Activated B cell treated with CpG ODN at 0.5 μM for 24 hours (primary cell): ENCODE measurements around the gene FRMD3. TPM values are rescaled to one million over a fixed set of nuclear protein-coding genes. Genes with fewer than 3 reads are reported as not detected.

Source experiments
- ATAC-seq: fragments of 200-7000 bp; cut with Tn5 transposase; one replicate; pipeline ENCODE4 v1.10.0; 2021; ENCODE audit warnings: low read depth, mild to moderate bottlenecking, moderate library complexity
- CTCF ChIA-PET: fragments of 350-600 bp; sonication (Branson Sonifier 250); formaldehyde crosslinking; loops from one replicate; lab custom pipeline; 2021; ENCODE audit warnings: antibody characterized with exemption; lab: Charles Lee
- POLR2A ChIA-PET: fragments of 350-600 bp; sonication (Branson Sonifier 250); formaldehyde crosslinking; loops from one replicate; lab custom pipeline; 2021; ENCODE audit warnings: antibody characterized with exemption; lab: Charles Lee
- DNase-seq: peaks from one replicate; pipeline ENCODE4 v3.0.0; 2022
- H3K27ac Mint-ChIP-seq: one replicate; pipeline ENCODE4 v1.8.0; 2020; ENCODE audit warnings: mixed read lengths
- H3K27me3 Mint-ChIP-seq: one replicate; pipeline ENCODE4 v1.8.0; 2021; ENCODE audit warnings: mixed read lengths
- H3K36me3 Mint-ChIP-seq: one replicate; pipeline ENCODE4 v1.8.0; 2021; ENCODE audit warnings: low read depth, mixed read lengths
- H3K4me1 Mint-ChIP-seq: one replicate; pipeline ENCODE4 v1.8.0; 2021; ENCODE audit warnings: mixed read lengths
- H3K4me3 Mint-ChIP-seq: one replicate; pipeline ENCODE4 v1.8.0; 2020; ENCODE audit warnings: mild to moderate bottlenecking, mixed read lengths
- H3K9me3 Mint-ChIP-seq: one replicate; pipeline ENCODE4 v1.8.0; 2020; ENCODE audit warnings: mixed read lengths
- CTCF ChIP-seq: fragments of 200-600 bp; IDR thresholded peaks from one replicate; pipeline ENCODE4 v1.8.0; 2022; ENCODE audit warnings: antibody characterized with exemption, mild to moderate bottlenecking
- intact Hi-C: fragments of 100-400 bp; cut with micrococcal nuclease; formaldehyde crosslinking; loops from one replicate; pipeline ENCODE4 v1.15.1; 2024
- total RNA-seq: library from RNA; stranded (reverse); gene quantifications from 2 replicates; pipeline ENCODE4 v1.2.3, GENCODE V29; 2022

FRMD3 gene
- total RNA-seq, 1 donor from 2014 or later: 0.91 TPM

GRCh38 chr9:83290692-83291091 lies 247.5 kb downstream of the FRMD3 start:
- no peak for TF ChIP-seq CTCF
- no peak for DNase-seq
- Mint-ChIP-seq H3K9me3 (no peaks in the 10 kb centered on the region), H3K36me3 (no peaks in the 10 kb centered on the region), H3K27ac (no peak overlapping the region), H3K4me3 (no peak overlapping the region), H3K4me1 (no peaks in the 10 kb centered on the region), H3K27me3 (no peaks in the 10 kb centered on the region)
- intact Hi-C loops: no loop called here
- no peak for ATAC-seq
- ChIA-PET POLR2A (no interaction called here), CTCF (no interaction called here)

GRCh38 chr9:83287021-83287420 lies 251.2 kb downstream of the FRMD3 start:
- CTCF ChIA-PET: no interaction called here
- H3K27me3 Mint-ChIP-seq: no peaks in the 10 kb centered on the region
- intact Hi-C loops: no loop called here
- H3K27ac Mint-ChIP-seq: no peak overlapping the region
- H3K4me1 Mint-ChIP-seq: no peaks in the 10 kb centered on the region
- no peak overlapping the region for H3K4me3 Mint-ChIP-seq
- TF ChIP-seq CTCF: no peak
- H3K36me3 Mint-ChIP-seq: no peaks in the 10 kb centered on the region
- H3K9me3 Mint-ChIP-seq: no peaks in the 10 kb centered on the region
- no peak for ATAC-seq
- no peak for DNase-seq
- POLR2A ChIA-PET: no interaction called here

GRCh38 chr9:83285445-83286225 lies 252.6 kb downstream of the FRMD3 start:
- no peak overlapping the region for H3K4me3 Mint-ChIP-seq
- no peak for TF ChIP-seq CTCF
- POLR2A ChIA-PET: no interaction called here
- H3K27ac Mint-ChIP-seq: no peak overlapping the region
- intact Hi-C loops: no loop called here
- no peak for ATAC-seq
- CTCF ChIA-PET: no interaction called here
- no peaks in the 10 kb centered on the region for H3K36me3 Mint-ChIP-seq
- H3K27me3 Mint-ChIP-seq: no peaks in the 10 kb centered on the region
- no peaks in the 10 kb centered on the region for H3K9me3 Mint-ChIP-seq
- H3K4me1 Mint-ChIP-seq: no peaks in the 10 kb centered on the region
- no peak for DNase-seq

- Mint-ChIP-seq H3K4me1 (no peaks in the 10 kb centered on the region), H3K4me3 (no peak overlapping the region), H3K27ac (no peak overlapping the region), H3K36me3 (no peaks in the 10 kb centered on the region), H3K27me3 (no peaks in the 10 kb centered on the region), H3K9me3 (no peaks in the 10 kb centered on the region)
- no peak for ATAC-seq
- intact Hi-C loops: no loop called here
- ChIA-PET CTCF (no interaction called here), POLR2A (no interaction called here)
- no peak for DNase-seq
- no peak for TF ChIP-seq CTCF
Observed at GRCh38 chr9:83284746-83285145, 253.5 kb downstream of the FRMD3 start.

GRCh38 chr9:83283528-83283927 lies 254.7 kb downstream of the FRMD3 start:
- H3K36me3 Mint-ChIP-seq: no peaks in the 10 kb centered on the region
- no peaks in the 10 kb centered on the region for H3K4me1 Mint-ChIP-seq
- DNase-seq: no peak
- H3K9me3 Mint-ChIP-seq: no peaks in the 10 kb centered on the region
- H3K4me3 Mint-ChIP-seq: no peak overlapping the region
- TF ChIP-seq CTCF: no peak
- no peak overlapping the region for H3K27ac Mint-ChIP-seq
- POLR2A ChIA-PET: no interaction called here
- no peaks in the 10 kb centered on the region for H3K27me3 Mint-ChIP-seq
- intact Hi-C loops: no loop called here
- CTCF ChIA-PET: no interaction called here
- ATAC-seq: no peak
